ENCODE measurements around the gene CYP4X1.
"Not testable (repeated sequence)": the region's sequence is repeated elsewhere in the genome, so short reads cannot be mapped to it uniquely, and the experiment has no call there.

CYP4X1 gene

DNA sequence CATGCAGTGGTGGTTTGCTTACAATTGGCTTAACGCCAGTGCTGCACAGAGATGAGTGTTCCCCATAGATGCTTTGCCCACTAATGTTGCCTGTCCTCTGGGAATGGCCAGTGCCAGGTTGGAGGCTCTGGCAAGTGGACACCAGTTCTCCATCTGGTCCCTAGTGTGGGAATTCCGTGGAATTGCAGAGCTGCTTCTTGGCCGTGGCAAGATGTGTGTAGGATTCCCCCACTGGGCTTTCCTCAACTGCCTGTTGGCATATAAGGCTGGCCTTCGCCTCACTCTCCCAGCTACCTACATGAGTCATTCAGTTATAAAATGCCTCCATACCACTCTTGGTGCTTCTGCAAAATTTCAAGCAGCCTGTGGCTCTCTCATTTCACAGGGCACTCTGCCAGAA is 45.6 kb downstream of the CYP4X1 start:
- not testable (repeated sequence) for DNase-seq (ENCODE audit: low read depth, low spot score)

DNA sequence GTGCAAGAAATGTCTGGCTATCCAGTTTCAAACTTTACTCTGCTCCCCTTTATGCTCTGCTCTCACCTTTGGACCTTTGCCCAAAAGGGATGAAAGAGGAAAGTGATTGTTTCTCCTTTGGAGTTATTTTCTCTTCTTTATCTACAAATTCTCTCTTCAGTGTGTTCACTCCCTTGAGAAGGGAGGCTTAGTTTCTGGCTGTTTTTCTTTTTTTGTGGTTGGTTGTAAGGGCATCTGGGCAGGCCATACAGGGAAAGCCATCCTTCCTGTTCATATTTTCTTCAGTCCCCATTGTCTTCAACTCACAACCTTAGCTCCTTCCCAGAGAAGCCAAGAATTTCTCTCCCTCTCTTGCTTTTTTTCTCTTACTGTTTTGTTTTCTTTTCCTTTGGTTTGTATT is 46.0 kb downstream of the CYP4X1 start:
- not testable (repeated sequence) for DNase-seq (ENCODE audit: low read depth, low spot score)

DNA sequence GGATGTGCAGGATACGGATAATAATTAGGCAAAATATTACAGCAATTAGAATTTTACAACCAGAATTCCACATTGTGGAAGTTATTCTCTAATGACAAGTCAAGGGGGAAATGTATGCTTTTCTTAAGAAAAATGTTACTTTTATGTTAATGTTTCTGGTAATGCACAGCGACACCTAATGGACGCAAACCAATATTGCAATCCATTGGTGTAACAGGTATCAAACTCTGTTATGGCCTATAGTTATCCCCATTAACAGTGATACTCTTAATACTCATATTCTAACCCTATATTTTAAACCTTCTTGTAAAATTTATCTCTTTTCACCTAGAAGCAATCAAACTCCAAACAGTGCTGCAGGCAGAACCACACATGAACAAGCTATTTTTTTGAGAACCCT is 65.9 kb downstream of the CYP4X1 start:
- DNase-seq (ENCODE audit: low read depth, low spot score): not testable (repeated sequence)

DNA sequence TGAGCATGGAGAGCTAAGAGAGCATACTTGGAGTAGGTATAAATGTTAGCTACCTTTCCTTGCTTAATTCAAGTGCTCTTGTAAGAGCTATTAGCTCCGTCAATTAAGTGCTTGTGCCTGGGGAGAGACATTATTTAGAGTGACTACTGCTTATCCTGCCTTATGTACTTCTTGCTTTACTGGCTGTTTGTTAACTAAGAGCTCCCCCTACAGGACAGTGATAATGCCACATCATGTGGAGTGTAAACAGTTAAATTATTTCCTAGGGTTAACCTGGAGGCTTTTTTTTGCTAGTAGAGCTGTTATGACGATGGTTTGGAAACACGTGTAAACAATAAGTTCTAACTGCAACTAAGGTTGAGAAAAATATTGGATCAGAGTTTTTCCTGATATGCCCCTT is 68.0 kb downstream of the CYP4X1 start:
- DNase-seq (ENCODE audit: low read depth, low spot score): not testable (repeated sequence)
